GM12873 (cell line): ENCODE data around the gene DYNC2I2.

ENCODE experiments used
- CTCF ChIP-seq: IDR thresholded peaks from 2 replicates; pipeline ENCODE4 v1.5.1; 2012; ENCODE audit warnings: low read depth, mild to moderate bottlenecking, moderate library complexity, low read length, control low read depth; ENCODE audit not compliant: insufficient read depth; ENCODE audit errors: missing control alignments

DYNC2I2 gene

GRCh38 chr9:128595471-128595870, 61.2 kb downstream of the DYNC2I2 start:
- TF ChIP-seq CTCF = no peak

GRCh38 chr9:128593856-128594255, 62.8 kb downstream of the DYNC2I2 start:
- no peak for TF ChIP-seq CTCF

GRCh38 chr9:128593039-128593438, 63.6 kb downstream of the DYNC2I2 start:
- TF ChIP-seq CTCF = no peak

- TF ChIP-seq CTCF = no peak
These were observed 67.9 kb downstream of the DYNC2I2 start for GRCh38 chr9:128588581-128589233.

GRCh38 chr9:128587453-128587852, 69.2 kb downstream of the DYNC2I2 start:
- no peak for TF ChIP-seq CTCF
